MM.1S (cell line): Measurements from ENCODE around the gene MYH8.

Experiments
- DNase-seq: peaks from one replicate; pipeline ENCODE4 v3.0.0-alpha.2; 2015
- H2AFZ ChIP-seq: fragments of 300-600 bp; sonication (generic); 2 replicates; pipeline ENCODE4 v1.6.0; 2016; ENCODE audit warnings: antibody characterized with exemption, low read length
- H3F3A ChIP-seq: fragments of 300-600 bp; sonication (generic); 2 replicates; pipeline ENCODE4 v1.6.1; 2016; ENCODE audit warnings: mild to moderate bottlenecking, antibody characterized with exemption, low read length, moderate library complexity, mixed read lengths; ENCODE audit not compliant: insufficient read depth
- H3K27ac ChIP-seq: fragments of 300-600 bp; sonication (generic); 2 replicates; pipeline ENCODE4 v1.5.1; 2016; ENCODE audit warnings: mild to moderate bottlenecking, low read length
- H3K27me3 ChIP-seq: fragments of 300-600 bp; sonication (generic); replicated peaks from 2 replicates; pipeline ENCODE4 v1.6.0; 2016; ENCODE audit warnings: low read length; ENCODE audit not compliant: insufficient read depth
- H3K36me3 ChIP-seq: fragments of 300-600 bp; sonication (generic); replicated peaks from 2 replicates; pipeline ENCODE4 v1.6.1; 2016; ENCODE audit warnings: mild to moderate bottlenecking, low read length, mixed read lengths; ENCODE audit not compliant: insufficient read depth
- H3K4me1 ChIP-seq: fragments of 300-600 bp; sonication (generic); 2 replicates; pipeline ENCODE4 v1.6.1; 2016; ENCODE audit warnings: low read length, mixed read lengths
- H3K4me2 ChIP-seq: fragments of 300-600 bp; sonication (generic); 2 replicates; pipeline ENCODE4 v1.6.0; 2016; ENCODE audit warnings: low read depth, low read length
- H3K4me3 ChIP-seq: fragments of 300-600 bp; sonication (generic); 2 replicates; pipeline ENCODE4 v1.5.1; 2016; ENCODE audit warnings: low read length, mixed read lengths
- H3K79me2 ChIP-seq: fragments of 300-600 bp; sonication (generic); 2 replicates; pipeline ENCODE4 v1.6.1; 2016; ENCODE audit warnings: mixed run types, low read length, mixed read lengths
- H3K9ac ChIP-seq: fragments of 300-600 bp; sonication (generic); 2 replicates; pipeline ENCODE4 v1.6.1; 2016; ENCODE audit warnings: low read length, mixed read lengths
- H3K9me2 ChIP-seq: fragments of 300-600 bp; sonication (generic); replicated peaks from 2 replicates; pipeline ENCODE4 v1.6.1; 2016; ENCODE audit warnings: mild to moderate bottlenecking, low read length, mixed read lengths; ENCODE audit not compliant: insufficient read depth
- H3K9me3 ChIP-seq: fragments of 300-600 bp; sonication (generic); replicated peaks from 2 replicates; pipeline ENCODE4 v1.6.1; 2016; ENCODE audit warnings: mild to moderate bottlenecking, low read length, mixed read lengths; ENCODE audit not compliant: insufficient read depth
- H4K20me1 ChIP-seq: fragments of 300-600 bp; sonication (generic); 2 replicates; pipeline ENCODE4 v1.6.1; 2016; ENCODE audit warnings: mild to moderate bottlenecking, low read length, moderate library complexity, mixed read lengths; ENCODE audit not compliant: insufficient read depth
- CTCF ChIP-seq: fragments of 300-600 bp; sonication (generic); IDR thresholded peaks from 2 replicates; pipeline ENCODE4 v1.5.1; 2016; ENCODE audit warnings: antibody characterized with exemption, low read length, mixed read lengths
- EZH2 ChIP-seq: fragments of 300-600 bp; sonication (generic); optimal IDR thresholded peaks from 2 replicates; pipeline ENCODE3; 2017; ENCODE audit warnings: low read depth, mild to moderate bottlenecking, antibody characterized with exemption, low read length, mixed read lengths
- EZH2phosphoT487 ChIP-seq: fragments of 300-600 bp; sonication (generic); IDR thresholded peaks from 2 replicates; pipeline ENCODE4 v1.6.1; 2018; ENCODE audit warnings: antibody characterized with exemption, low read length

Gene MYH8

DNA sequence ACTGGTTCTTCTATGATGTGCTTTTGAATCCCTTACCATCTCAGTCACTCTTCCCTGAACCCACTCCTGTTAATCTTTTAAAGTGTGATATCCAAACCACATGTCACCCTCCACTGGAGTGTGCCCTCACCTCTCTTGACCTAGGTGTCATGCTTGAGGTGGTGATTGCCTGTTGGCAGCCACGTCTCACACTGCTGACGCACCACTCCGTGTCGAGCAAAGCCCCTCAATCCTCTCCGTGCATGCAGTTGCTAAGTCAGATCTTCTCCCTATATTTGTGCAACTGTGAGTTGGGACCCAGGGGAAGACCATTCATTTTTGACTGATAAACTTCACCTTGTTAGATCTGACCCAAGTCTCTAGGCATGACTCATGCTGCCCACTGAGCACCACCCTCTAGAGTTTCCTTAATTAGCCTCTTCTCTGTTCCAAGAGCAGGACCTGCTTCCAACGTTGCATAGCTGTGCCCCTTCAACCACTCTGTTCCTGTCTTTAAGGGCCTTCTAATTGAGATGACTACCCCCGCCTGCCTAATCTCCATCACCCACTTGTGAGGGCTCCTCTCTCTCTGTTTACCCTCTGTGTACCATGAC lies 51.6 kb downstream of the MYH8 start:
- H3K79me2 ChIP-seq = no peaks in the 10 kb centered on the region
- H4K20me1 ChIP-seq = no peaks in the 10 kb centered on the region
- no peak overlapping the region for H3K9ac ChIP-seq
- DNase-seq = no peak
- no peak overlapping the region for H3K27ac ChIP-seq
- TF ChIP-seq EZH2phosphoT487 (no peak), EZH2 (no peak), CTCF (no peak)
- H3K4me1 ChIP-seq = no peaks in the 10 kb centered on the region
- H3K27me3 ChIP-seq = no peaks in the 10 kb centered on the region
- no peak overlapping the region for H2AFZ ChIP-seq
- no peak overlapping the region for H3K4me2 ChIP-seq
- no peaks in the 10 kb centered on the region for H3K36me3 ChIP-seq
- no peaks in the 10 kb centered on the region for H3K9me2 ChIP-seq
- H3F3A ChIP-seq = no peaks in the 10 kb centered on the region
- H3K9me3 ChIP-seq = no peaks in the 10 kb centered on the region
- no peak overlapping the region for H3K4me3 ChIP-seq

GRCh38 chr17:10369239-10369638 lies 52.5 kb downstream of the MYH8 start:
- Histone ChIP-seq H4K20me1 (no peaks in the 10 kb centered on the region), H3K9ac (no peak overlapping the region), H3K4me3 (no peak overlapping the region), H3K36me3 (no peaks in the 10 kb centered on the region), H3K79me2 (no peaks in the 10 kb centered on the region), H3K27me3 (no peaks in the 10 kb centered on the region), H3K9me3 (no peaks in the 10 kb centered on the region), H3K4me2 (no peak overlapping the region), H3K9me2 (no peaks in the 10 kb centered on the region), H2AFZ (no peak overlapping the region), H3F3A (no peaks in the 10 kb centered on the region), H3K4me1 (no peaks in the 10 kb centered on the region), H3K27ac (no peak overlapping the region)
- TF ChIP-seq EZH2 (no peak), CTCF (no peak)
- DNase-seq = no peak

DNA sequence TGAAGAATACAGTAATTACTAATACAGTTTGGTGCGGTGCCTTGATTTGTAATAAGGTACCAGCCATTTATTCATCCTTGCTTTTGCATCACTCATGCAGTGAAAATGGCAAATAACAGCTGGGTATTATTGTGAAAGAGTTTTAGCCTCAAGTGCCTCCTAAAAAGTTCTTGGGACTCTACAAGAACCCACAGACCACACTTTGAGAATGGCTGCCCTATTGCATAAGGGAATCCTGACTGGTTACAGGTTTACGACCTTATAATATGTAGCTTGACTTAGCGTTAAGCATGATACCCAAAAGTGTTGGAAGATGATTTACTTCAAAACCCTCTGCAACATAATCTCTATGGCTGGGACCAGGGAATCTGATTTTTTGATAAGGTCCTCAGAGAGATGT lies 53.2 kb downstream of the MYH8 start:
- no peaks in the 10 kb centered on the region for H3K9me3 ChIP-seq
- H3F3A ChIP-seq = no peaks in the 10 kb centered on the region
- no peaks in the 10 kb centered on the region for H3K27me3 ChIP-seq
- H4K20me1 ChIP-seq = no peaks in the 10 kb centered on the region
- H3K36me3 ChIP-seq = no peaks in the 10 kb centered on the region
- no peaks in the 10 kb centered on the region for H3K9me2 ChIP-seq
- TF ChIP-seq CTCF = no peak
- TF ChIP-seq EZH2 = no peak
- TF ChIP-seq EZH2phosphoT487 = no peak
- no peak overlapping the region for H3K9ac ChIP-seq
- H3K4me3 ChIP-seq = no peak overlapping the region
- H3K4me1 ChIP-seq = no peaks in the 10 kb centered on the region
- no peak overlapping the region for H3K27ac ChIP-seq
- H3K4me2 ChIP-seq = no peak overlapping the region
- H2AFZ ChIP-seq = no peak overlapping the region
- no peak for DNase-seq
- no peaks in the 10 kb centered on the region for H3K79me2 ChIP-seq
